Measurements from ENCODE around the gene TDRKH.

Gene TDRKH

DNA sequence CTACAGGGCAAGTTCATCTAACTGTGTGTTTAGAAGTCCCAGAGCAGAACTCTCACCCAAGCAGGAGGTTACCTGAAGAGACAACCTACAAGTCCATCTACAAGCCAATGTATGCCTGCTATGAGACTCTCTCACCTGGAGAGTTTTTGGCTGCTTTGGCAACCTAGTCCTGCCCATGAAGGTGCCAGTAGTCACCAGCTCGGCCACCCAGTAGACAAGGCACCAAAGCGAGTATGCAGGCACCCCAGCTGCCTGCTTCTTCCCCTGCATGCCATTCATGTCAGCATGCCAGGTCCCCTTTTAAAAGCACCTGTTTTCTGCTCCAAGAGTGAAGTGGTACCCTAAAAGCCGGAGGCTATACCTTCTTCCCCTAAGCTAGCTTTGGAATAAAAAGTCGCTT, 48.8 kb downstream of the TDRKH start:
- Histone ChIP-seq H3K4me3 (ENCODE audit: insufficient read depth in 1 of 2, low read depth in 1 of 2, low read length in 2 of 2) (no peak overlapping the region), H2BK15ac (ENCODE audit: low read depth, poor library complexity, severe bottlenecking) (no peak overlapping the region), H3K4me1 (ENCODE audit: control insufficient read depth, insufficient read depth, low read depth, low read length) (no peaks in the 10 kb centered on the region), H3K79me1 (replicated peaks; ENCODE audit: low read length, poor library complexity, severe bottlenecking) (no peaks in the 10 kb centered on the region), H3K4ac (ENCODE audit: low read depth in 1 of 2, low read length in 2 of 2) (no peak overlapping the region), H3K23ac (ENCODE audit: low read length in 2 of 2) (peak overlapping the region in 1 of 2 experiments; percentile 79), H3K9ac (ENCODE audit: low read length) (no peak overlapping the region), H2AK5ac (ENCODE audit: low read length, severe bottlenecking) (no peak overlapping the region), H2BK120ac (ENCODE audit: low read depth, low read length) (no peak overlapping the region), H3K27me3 (ENCODE audit: control insufficient read depth in 1 of 2, insufficient read depth in 1 of 2, low read length in 2 of 2) (peaks cover 0 to 17% of the 10 kb centered on the region in 2 experiments), H3K27ac (ENCODE audit: low read length, poor library complexity, severe bottlenecking) (no peak overlapping the region), H4K8ac (ENCODE audit: low read length) (no peak overlapping the region), H2BK12ac (ENCODE audit: low read length in 2 of 2) (no peak overlapping the region), H4K91ac (ENCODE audit: low read length) (no peak overlapping the region), H3K4me2 (ENCODE audit: low read length, poor library complexity, severe bottlenecking) (no peak overlapping the region), H3K18ac (ENCODE audit: low read depth in 1 of 2, low read length in 2 of 2) (no peak overlapping the region), H2BK5ac (ENCODE audit: low read depth, low read length, poor library complexity, severe bottlenecking) (no peak overlapping the region), H3K36me3 (ENCODE audit: control insufficient read depth in 1 of 2, insufficient read depth in 2 of 2, low read depth in 1 of 2, low read length in 2 of 2) (no peaks in the 10 kb centered on the region), H3K14ac (ENCODE audit: low read length in 2 of 2) (no peak overlapping the region), H2AFZ (ENCODE audit: low read depth, low read length) (no peak overlapping the region), H3K9me3 (ENCODE audit: control insufficient read depth, low read length) (peaks cover 6% of the 10 kb centered on the region)
- 89% methylated on average over 4 of the region's 4 CpGs for WGBS
- no peak for DNase-seq

DNA sequence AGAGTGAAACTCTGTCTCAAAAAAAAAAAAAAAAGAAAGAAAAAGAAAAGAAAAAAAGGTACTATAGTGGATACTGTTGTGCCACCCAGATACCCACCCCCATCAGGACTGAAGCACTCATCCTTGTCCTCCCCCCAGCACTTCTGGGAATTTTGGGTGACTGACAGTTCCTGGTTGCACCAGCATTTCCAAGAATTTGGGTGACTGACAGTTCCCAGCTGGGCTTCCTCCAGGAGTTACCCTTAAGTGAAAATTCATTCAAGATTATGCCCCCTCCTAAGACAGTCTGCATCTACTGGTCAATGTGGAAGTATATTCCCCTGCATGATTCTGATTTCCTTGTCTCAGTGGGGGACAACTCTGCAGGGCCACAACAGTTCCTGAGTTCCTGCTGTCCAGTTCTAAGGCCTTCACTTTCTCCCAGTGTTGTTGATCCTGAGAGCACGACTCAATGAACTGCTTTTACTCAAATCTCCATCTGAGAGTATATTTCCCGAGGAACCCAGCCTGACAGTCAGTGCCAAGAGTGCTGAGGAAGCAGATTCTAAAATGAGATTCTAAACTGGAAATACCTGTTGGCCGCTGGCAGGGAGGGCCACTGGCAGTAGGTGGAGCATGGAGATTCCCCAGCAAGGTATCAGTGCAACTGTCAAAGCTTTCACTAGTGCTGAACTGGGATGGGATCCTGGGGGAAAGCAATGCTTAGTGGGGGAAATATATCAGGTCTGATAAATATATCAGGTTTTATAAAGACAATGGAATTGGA, 50.5 kb downstream of the TDRKH start:
- Histone ChIP-seq H3K9me3 (ENCODE audit: control insufficient read depth, low read length) (peaks cover 6% of the 10 kb centered on the region), H3K4me3 (ENCODE audit: insufficient read depth in 1 of 2, low read depth in 1 of 2, low read length in 2 of 2) (no peak overlapping the region), H3K27ac (ENCODE audit: low read length, poor library complexity, severe bottlenecking) (no peak overlapping the region), H3K4me1 (ENCODE audit: control insufficient read depth, insufficient read depth, low read depth, low read length) (no peaks in the 10 kb centered on the region), H2BK12ac (ENCODE audit: low read length in 2 of 2) (no peak overlapping the region), H3K4me2 (ENCODE audit: low read length, poor library complexity, severe bottlenecking) (no peak overlapping the region), H2BK5ac (ENCODE audit: low read depth, low read length, poor library complexity, severe bottlenecking) (no peak overlapping the region), H4K8ac (ENCODE audit: low read length) (no peak overlapping the region), H3K36me3 (ENCODE audit: control insufficient read depth in 1 of 2, insufficient read depth in 2 of 2, low read depth in 1 of 2, low read length in 2 of 2) (no peaks in the 10 kb centered on the region), H3K79me1 (replicated peaks; ENCODE audit: low read length, poor library complexity, severe bottlenecking) (no peaks in the 10 kb centered on the region), H3K18ac (ENCODE audit: low read depth in 1 of 2, low read length in 2 of 2) (no peak overlapping the region), H2AFZ (ENCODE audit: low read depth, low read length) (no peak overlapping the region), H3K27me3 (ENCODE audit: control insufficient read depth in 1 of 2, insufficient read depth in 1 of 2, low read length in 2 of 2) (peaks cover 0 to 17% of the 10 kb centered on the region in 2 experiments), H2BK15ac (ENCODE audit: low read depth, poor library complexity, severe bottlenecking) (no peak overlapping the region), H4K91ac (ENCODE audit: low read length) (no peak overlapping the region), H3K14ac (ENCODE audit: low read length in 2 of 2) (no peak overlapping the region), H3K23ac (ENCODE audit: low read length in 2 of 2) (no peak overlapping the region), H3K4ac (ENCODE audit: low read depth in 1 of 2, low read length in 2 of 2) (no peak overlapping the region), H2BK120ac (ENCODE audit: low read depth, low read length) (no peak overlapping the region), H3K9ac (ENCODE audit: low read length) (no peak overlapping the region), H2AK5ac (ENCODE audit: low read length, severe bottlenecking) (no peak overlapping the region)
- 75% methylated on average over 3 of the region's 3 CpGs for WGBS
- DNase-seq, result no peak

DNA sequence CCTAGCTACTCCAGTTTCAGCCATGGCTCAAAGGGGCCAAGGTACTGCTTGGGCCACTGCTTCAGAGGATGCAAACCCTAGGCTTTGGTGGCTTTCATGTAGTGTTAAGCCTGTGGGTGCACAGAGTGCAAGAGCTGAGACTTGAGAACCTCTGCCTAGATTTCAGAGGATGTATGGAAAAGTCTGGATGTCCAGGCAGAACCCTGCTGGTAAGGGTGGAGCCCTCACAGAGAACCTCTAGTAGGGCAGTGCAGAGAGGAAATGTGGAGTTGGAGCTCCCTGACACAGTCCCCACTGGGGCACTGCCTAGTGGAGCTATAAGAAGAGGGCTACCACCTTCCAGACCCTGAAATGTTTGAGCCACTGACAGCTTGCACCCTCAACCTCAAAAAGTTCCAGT, 52.8 kb downstream of the TDRKH start:
- Histone ChIP-seq H3K9ac (ENCODE audit: low read length) (no peak overlapping the region), H3K4ac (ENCODE audit: low read depth in 1 of 2, low read length in 2 of 2) (no peak overlapping the region), H3K23ac (ENCODE audit: low read length in 2 of 2) (no peak overlapping the region), H4K91ac (ENCODE audit: low read length) (no peak overlapping the region), H2BK12ac (ENCODE audit: low read length in 2 of 2) (no peak overlapping the region), H3K79me1 (replicated peaks; ENCODE audit: low read length, poor library complexity, severe bottlenecking) (no peaks in the 10 kb centered on the region), H3K4me1 (ENCODE audit: control insufficient read depth, insufficient read depth, low read depth, low read length) (no peaks in the 10 kb centered on the region), H3K18ac (ENCODE audit: low read depth in 1 of 2, low read length in 2 of 2) (no peak overlapping the region), H3K4me3 (ENCODE audit: insufficient read depth in 1 of 2, low read depth in 1 of 2, low read length in 2 of 2) (no peak overlapping the region), H2BK5ac (ENCODE audit: low read depth, low read length, poor library complexity, severe bottlenecking) (no peak overlapping the region), H3K36me3 (ENCODE audit: control insufficient read depth in 1 of 2, insufficient read depth in 2 of 2, low read depth in 1 of 2, low read length in 2 of 2) (no peaks in the 10 kb centered on the region), H3K14ac (ENCODE audit: low read length in 2 of 2) (no peak overlapping the region), H4K8ac (ENCODE audit: low read length) (no peak overlapping the region), H3K9me3 (ENCODE audit: control insufficient read depth, low read length) (peaks cover 6% of the 10 kb centered on the region), H3K27me3 (ENCODE audit: control insufficient read depth in 1 of 2, insufficient read depth in 1 of 2, low read length in 2 of 2) (peaks cover 4 to 17% of the 10 kb centered on the region in 2 experiments), H2AK5ac (ENCODE audit: low read length, severe bottlenecking) (no peak overlapping the region), H2BK15ac (ENCODE audit: low read depth, poor library complexity, severe bottlenecking) (no peak overlapping the region), H3K4me2 (ENCODE audit: low read length, poor library complexity, severe bottlenecking) (no peak overlapping the region), H2AFZ (ENCODE audit: low read depth, low read length) (no peak overlapping the region), H2BK120ac (ENCODE audit: low read depth, low read length) (no peak overlapping the region), H3K27ac (ENCODE audit: low read length, poor library complexity, severe bottlenecking) (no peak overlapping the region)
- DNase-seq, result no peak

DNA sequence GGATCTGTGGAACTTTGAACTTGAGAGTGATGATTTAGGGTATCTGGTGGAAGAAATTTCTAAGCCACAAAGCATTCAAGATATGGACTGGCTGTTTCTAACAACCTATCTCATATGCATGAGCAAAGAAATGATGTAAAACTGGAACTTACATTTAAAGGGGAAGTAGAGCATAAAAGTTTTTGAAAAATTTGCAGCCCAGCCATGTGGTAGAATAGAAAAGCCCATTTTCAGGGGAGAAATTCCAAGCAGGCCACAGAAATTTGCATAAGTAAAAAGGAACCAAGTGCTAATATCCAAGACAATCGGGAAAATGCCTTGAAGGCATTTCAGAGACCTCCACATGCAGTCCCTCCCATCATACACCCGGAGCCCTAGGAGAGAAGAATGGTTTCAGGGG, 53.3 kb downstream of the TDRKH start:
- Histone ChIP-seq H3K4me3 (ENCODE audit: insufficient read depth in 1 of 2, low read depth in 1 of 2, low read length in 2 of 2) (no peak overlapping the region), H2BK5ac (ENCODE audit: low read depth, low read length, poor library complexity, severe bottlenecking) (no peak overlapping the region), H3K23ac (ENCODE audit: low read length in 2 of 2) (no peak overlapping the region), H2BK15ac (ENCODE audit: low read depth, poor library complexity, severe bottlenecking) (no peak overlapping the region), H2BK12ac (ENCODE audit: low read length in 2 of 2) (no peak overlapping the region), H3K18ac (ENCODE audit: low read depth in 1 of 2, low read length in 2 of 2) (no peak overlapping the region), H2AFZ (ENCODE audit: low read depth, low read length) (no peak overlapping the region), H3K4me2 (ENCODE audit: low read length, poor library complexity, severe bottlenecking) (no peak overlapping the region), H3K36me3 (ENCODE audit: control insufficient read depth in 1 of 2, insufficient read depth in 2 of 2, low read depth in 1 of 2, low read length in 2 of 2) (no peaks in the 10 kb centered on the region), H3K9me3 (ENCODE audit: control insufficient read depth, low read length) (peaks cover 6% of the 10 kb centered on the region), H3K79me1 (replicated peaks; ENCODE audit: low read length, poor library complexity, severe bottlenecking) (no peaks in the 10 kb centered on the region), H3K14ac (ENCODE audit: low read length in 2 of 2) (no peak overlapping the region), H3K4ac (ENCODE audit: low read depth in 1 of 2, low read length in 2 of 2) (no peak overlapping the region), H3K4me1 (ENCODE audit: control insufficient read depth, insufficient read depth, low read depth, low read length) (no peaks in the 10 kb centered on the region), H3K9ac (ENCODE audit: low read length) (no peak overlapping the region), H2AK5ac (ENCODE audit: low read length, severe bottlenecking) (no peak overlapping the region), H3K27ac (ENCODE audit: low read length, poor library complexity, severe bottlenecking) (no peak overlapping the region), H4K91ac (ENCODE audit: low read length) (no peak overlapping the region), H3K27me3 (ENCODE audit: control insufficient read depth in 1 of 2, insufficient read depth in 1 of 2, low read length in 2 of 2) (peaks cover 9 to 13% of the 10 kb centered on the region in 2 experiments), H2BK120ac (ENCODE audit: low read depth, low read length) (no peak overlapping the region), H4K8ac (ENCODE audit: low read length) (no peak overlapping the region)
- WGBS, result 62% methylated on average over 2 of the region's 2 CpGs
- DNase-seq, result no peak

All from mesenchymal stem cell (in vitro differentiated cells and primary cell).